MV-4-11 (cell line): ENCODE data around the gene SLC35E1.
"Not testable (repeated sequence)": the region's sequence is repeated elsewhere in the genome, so short reads cannot be mapped to it uniquely, and the experiment has no call there.

Experiments used
- DNase-seq: peaks from one replicate; lab custom pipeline; 2025; lab: John Stamatoyannopoulos, UW

Gene SLC35E1

GRCh38 chr19:16544473-16545231 lies 27.6 kb downstream of the SLC35E1 start:
- DNase-seq, result peak; percentile 12

DNA sequence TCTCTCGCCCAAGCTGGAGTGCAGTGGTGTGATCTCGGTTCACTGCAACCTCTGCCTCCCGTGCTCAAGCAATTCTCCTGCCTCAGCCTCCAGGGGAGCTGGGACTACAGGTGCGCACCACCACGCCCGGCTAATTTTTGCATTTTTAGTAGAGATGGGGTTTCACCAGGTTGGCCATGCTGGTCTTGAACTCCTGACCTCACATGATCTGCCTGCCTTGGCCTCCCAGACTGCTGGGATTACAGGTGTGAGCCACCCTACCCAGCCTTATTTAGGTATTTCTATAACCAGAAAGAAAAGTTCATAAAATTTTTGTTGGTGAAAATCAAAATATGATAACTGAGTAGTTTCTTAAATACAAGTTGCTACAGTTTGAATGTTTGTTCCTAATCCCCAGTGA lies 28.5 kb downstream of the SLC35E1 start:
- DNase-seq, result not testable (repeated sequence)

- DNase-seq, result no peak
These were observed 29.2 kb downstream of the SLC35E1 start for GRCh38 chr19:16542910-16543472.

DNA sequence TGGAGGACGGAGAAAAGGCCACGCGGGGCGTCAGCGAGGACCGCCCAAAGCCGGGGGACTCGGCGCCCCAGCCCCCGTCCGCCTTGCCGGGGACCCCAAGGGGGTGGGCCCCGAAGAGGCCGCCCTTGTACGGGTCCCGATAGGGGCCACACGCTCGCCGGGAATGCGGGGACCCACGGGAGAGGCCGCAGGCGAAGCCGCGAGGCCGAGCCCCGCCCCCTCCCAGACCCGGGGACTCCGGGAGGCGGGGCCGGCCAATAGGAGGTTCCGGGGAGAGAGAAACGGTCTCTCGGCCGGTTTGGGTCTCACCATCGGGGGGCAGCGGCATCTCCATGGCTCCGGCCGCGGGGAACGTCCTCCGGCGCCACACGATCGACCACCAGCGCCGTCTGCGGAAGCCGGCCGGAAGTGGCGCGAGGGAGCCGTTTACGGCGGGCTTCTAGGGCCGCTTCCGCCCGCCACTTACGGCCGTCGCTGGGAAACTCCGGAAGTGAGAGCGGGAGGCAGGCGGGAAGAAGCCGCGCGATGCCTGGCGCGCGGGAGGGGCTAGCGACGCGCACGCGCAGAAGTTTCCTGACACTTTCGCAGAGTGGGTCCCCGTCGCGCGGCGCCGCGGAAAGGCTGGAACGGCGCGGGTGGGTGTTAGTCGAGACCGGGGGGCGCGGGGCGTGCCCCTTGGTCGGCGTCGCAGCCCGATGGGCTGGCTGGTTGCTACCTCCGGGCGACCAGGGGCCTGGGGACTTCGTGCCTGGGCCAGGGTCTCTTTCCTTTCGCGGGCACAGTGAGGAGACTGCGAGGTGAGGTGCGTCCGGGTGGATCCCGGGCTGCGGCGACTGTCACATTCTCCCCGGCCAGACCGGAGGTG lies 29.9 kb downstream of the SLC35E1 start, which contains the start of gene CHERP:
Gene CHERP, minus strand, starts transcription at position 393 of the 865 bp plus-strand sequence. Its CDS starts 59 bp downstream, at position 334.
- peak; percentile 96 for DNase-seq

DNA sequence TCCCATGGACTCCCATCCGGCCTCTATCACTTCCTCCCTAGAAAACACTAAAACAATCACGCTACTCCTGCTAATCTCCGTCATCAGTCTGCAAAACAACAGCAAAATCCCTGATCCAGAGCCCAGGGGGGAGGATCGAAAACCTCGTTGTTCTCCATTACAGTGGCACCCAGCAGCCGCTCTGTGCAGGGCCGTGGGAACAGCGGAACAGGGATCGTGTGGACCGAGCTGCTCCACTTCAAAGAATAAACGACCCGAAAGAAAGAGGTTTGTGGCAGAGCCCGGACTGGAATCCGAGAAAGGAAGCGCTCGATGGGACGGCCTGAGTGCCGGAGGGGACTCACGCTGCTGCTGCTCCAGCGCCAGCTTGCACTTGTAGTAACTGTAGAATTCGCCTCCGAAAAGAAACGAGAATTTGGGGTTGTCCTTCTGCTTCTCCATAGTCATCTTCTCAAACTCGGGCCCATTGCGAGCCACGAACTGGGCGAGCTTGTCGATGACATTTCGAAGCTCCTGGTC lies 30.6 kb downstream of the SLC35E1 start:
- no peak for DNase-seq

GRCh38 chr19:16540948-16541347 lies 31.3 kb downstream of the SLC35E1 start:
- DNase-seq, result no peak

DNA sequence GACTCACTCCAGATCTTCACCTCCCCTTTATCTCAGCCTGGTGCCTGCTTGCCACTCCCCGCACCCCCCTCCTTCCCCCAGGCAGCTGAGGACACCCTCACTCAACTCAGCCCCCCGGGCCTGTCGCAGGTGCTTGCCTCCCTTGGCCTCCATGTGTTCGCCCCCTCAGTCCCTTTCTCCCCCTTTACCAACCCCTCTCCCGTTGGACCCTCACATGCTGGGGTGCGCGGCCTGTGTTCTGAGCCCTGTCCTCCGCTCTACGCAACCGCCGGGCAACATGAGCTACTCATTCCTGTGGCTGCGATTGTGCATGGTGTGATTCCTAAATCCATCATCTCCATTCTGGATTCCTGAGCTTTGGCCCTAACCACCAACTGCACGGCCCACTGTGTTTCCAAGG lies 35.1 kb downstream of the SLC35E1 start:
- no peak for DNase-seq

- no peak for DNase-seq
These were observed 36.1 kb downstream of the SLC35E1 start for GRCh38 chr19:16536130-16536529.

DNA sequence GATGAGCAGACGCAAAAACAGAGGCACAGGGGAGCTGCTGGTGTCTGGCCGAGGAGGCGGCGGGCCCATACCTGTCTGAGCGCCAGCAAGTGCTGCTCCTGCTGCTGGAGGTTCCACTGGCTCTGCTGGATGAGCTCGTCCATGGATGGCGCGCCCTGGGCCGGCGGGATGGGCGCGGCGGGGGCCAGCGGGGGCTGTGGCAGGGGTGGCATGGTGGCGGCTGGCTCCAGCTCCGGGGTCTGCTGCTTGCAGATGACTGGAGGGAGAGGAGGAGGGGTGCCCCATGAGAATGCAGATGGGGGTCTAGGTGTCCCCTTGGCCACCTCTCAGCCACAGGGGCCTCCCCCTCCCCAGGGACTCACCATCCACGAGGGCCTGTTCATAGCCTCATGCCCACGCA lies 36.8 kb downstream of the SLC35E1 start:
- no peak for DNase-seq

DNA sequence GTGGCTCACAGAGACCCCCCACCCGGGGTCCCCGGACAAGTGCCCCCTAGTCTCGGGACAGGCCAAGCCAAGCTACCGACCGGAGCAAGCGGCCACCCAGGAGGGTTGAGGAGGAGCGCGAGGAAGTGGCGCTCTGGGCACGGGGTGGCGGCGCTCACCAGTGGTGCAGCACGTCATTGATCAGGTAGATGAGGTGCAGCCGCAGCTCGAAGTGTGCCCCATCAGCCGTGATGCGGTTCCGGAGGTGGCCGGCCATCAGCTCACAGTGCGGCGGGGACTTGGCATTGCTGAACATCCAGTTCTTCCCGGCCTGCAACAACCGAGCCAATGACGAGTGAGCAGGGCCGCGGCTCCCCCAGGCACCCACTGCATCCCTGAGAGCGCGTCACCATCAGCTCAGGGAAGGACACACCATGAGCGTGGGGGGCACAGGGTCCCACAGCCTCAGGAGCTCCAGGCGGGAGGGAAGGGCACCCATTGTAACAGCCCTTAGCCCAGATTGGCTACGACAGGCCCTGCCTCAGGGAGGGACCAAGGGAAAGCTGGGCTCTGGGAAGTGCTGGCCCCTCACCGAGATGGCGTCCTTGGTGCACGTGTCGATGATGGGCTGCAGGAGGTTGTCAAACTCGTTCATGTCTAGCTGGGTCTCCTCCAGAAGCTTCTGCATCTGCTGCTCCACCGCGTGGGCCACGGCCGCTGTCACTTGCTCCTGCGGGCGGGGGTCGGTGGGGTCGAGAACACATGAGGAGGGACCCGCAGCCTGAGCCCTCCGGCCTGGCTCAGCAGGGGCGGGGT lies 39.6 kb downstream of the SLC35E1 start:
- no peak for DNase-seq

DNA sequence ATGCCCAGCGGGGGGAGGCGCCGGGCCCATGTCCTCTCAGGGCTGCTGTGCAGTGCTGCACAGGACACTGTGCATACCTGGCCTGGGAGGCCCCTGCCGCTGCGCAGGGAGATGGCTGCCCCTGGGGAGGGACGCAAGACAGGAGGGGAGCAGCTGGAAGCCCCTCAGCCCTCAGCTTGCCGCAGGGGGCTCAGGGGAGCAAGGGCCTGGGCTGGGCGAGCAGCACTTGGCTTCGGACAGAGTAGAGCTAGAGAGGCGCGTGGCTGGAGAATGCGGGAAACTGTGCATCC lies 40.9 kb downstream of the SLC35E1 start:
- no peak for DNase-seq

DNA sequence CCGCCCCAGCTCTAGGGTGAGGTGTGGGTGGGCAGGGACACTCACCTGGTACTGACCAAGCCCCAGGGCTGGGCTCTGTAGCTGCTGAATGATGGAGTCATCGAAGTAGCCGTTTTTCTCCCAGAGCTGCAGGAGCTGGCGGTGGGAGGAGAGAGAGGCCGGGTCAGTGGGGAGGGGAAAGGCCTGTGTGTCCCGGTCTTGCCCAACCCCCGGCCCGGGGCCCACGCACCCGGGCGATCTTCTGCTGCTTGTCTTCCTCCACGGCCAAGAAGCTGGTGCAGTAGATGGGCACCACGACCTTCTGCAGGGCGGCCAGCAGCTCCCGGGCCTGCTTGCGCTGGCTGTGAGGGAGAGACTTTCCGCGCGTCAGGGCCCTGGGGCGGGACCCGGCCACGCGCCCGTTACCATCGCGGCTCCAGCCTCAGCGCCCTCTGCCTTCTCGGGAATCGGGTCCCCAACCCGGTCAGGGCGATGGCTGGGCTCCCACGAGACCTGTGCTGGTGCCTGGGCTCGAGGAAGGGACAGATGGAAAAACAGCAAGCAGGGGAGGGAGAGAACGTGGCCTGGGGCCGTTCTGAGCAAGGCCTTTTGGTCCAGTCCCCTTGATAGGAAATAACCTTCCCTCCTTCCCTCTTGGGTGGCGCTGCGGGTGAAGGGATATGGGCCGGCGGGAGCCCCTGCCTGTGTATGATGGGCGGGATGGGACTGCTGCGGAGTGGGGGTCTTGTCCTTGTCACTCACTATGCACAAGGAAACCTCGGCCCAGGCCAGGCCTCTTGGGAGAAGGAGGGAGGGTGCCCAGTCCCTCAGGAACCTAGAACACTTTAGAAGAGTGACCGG lies 41.5 kb downstream of the SLC35E1 start:
- no peak for DNase-seq

GRCh38 chr19:16529466-16530144 lies 42.6 kb downstream of the SLC35E1 start:
- DNase-seq, result no peak

DNA sequence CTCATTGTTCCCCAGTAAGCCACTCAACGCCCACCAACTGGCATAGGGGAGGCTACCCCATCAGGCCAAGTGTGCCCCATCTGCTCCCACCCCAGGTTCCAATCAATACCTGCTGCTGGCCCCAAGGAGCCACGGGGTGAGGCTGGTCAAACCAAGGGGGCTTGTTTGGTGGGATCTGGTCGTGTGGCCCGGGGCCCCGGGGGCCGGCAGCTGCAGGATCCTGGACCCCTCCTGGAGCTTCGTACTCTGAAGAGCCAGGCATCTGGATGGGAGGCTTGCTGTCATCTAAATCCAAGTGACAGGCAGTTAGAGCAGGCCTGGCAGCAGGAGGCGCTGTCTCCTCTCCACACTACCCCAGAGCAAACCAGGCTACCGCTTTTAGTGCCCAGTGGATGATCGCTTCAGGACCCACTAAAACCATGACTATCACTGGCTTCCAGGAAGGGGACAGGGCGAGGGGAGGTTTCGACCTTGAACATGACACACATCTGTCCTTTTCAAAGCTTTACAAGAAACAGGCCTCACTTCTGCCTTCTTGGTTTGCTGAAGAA lies 44.2 kb downstream of the SLC35E1 start:
- DNase-seq, result peak; percentile 26

- no peak for DNase-seq
These were observed 44.8 kb downstream of the SLC35E1 start for GRCh38 chr19:16527334-16527935.

DNA sequence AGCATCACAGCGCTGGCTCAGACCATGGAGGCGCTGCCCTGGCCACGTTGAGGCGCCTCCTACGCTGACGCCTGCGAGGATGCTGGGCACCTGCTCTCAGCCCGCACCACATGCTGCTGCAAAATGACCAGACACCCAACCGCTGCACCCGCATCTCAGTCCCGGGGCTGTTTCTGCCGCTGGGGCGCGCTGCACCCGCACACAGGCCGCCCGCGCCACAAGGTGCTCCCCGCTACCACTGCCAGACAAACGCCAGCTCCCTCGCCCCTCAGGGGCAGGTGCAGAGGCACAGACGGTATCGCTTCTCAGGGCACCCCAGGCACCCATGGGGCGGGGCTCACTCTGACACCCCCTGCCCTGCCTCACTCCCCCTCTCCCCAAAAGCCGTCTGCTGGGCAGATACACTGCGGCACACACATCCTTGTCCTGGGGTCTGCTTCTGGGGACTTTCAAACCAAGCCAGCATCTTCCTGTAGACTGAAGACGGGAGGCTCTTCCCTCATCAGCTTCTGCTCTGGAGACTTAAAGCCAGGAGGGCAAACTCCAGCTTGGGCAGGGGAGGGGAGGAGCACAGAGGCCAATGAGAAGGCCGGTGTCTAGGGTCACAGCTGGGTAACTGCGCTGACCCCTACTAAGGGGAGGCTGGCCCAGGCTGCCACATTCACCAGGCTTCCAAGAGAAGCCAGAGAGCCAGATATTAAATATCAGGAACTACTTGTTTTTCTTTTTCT lies 46.3 kb downstream of the SLC35E1 start:
- DNase-seq, result no peak

DNA sequence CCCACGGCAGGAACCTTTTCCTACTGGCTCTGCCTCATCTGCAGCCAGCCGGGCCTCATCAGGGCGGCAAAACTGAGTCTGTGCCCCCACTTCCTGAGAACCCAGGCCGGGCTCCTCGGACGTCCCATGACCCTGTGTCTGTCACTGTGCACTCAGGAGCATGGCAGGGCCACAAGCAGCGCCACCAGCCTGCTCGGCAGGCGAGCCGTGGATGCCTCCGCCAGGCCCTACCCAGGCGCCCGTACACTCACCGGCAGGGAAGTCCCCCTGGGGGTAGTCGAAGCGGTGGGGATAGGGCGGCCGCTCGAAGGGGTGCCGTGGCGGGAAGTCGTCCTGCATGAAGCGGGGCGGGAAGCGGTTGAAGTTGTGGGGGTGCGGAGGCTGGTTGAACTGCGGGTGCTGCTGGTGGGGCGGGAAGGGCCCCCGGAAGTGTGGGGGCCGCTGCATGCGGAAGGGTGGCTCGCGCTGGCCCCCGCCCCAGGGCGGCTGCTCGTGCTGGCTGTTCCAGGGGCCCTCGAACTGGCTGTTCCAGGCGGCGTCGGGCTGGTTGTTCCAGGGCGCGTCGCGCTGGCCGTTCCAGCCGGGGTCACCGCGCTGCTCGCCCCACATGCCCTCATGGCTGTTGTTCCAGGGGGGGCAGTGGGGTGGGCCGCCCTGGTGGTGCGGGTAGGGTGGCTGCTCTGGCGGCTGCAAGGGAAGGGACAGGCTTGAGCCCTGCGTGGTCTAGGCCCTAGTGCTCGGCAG lies 47.1 kb downstream of the SLC35E1 start:
- no peak for DNase-seq
